IMR-90 (cell line): Measurements from ENCODE around the gene CDK5R1. TPM values are rescaled to one million over a fixed set of nuclear protein-coding genes. Genes with fewer than 3 reads are reported as not detected.

Experiments used
- ATAC-seq: fragments of 200-7000 bp; cut with Tn5 transposase; 2 replicates; pipeline ENCODE4 v1.9.1; 2020; ENCODE audit warnings: low read depth, mild to moderate bottlenecking, moderate library complexity
- BruUV-seq: library from RNA; stranded (reverse); fragments of 400-500 nt; replicated peaks from 2 replicates; lab custom pipeline; 2021; lab: Mats Ljungman, UMichigan
- CTCF ChIA-PET: fragments of 300-600 bp; formaldehyde crosslinking; extraction: SDS; loops from one replicate; lab custom pipeline; 2021; ENCODE audit warnings: antibody characterized with exemption; lab: Yijun Ruan, JAX
- POLR2A ChIA-PET: fragments of 300-600 bp; sonication (Branson Sonifier 250); formaldehyde crosslinking; loops from one replicate; lab custom pipeline; 2022; ENCODE audit warnings: antibody characterized with exemption; ENCODE audit not compliant: unreplicated experiment; lab: Charles Lee
- DNase-seq: peaks from one replicate; pipeline ENCODE4 v3.0.0; 2013
- H2AFZ ChIP-seq: replicated peaks from 2 replicates; pipeline ENCODE3; 2013; ENCODE audit warnings: low read length, mild to moderate bottlenecking; ENCODE audit not compliant: poor library complexity
- H2AK5ac ChIP-seq: 2 replicates; pipeline ENCODE4 v1.6.1; 2013; ENCODE audit warnings: low read depth, low read length, inconsistent platforms
- H2AK9ac ChIP-seq: replicated peaks from 2 replicates; pipeline ENCODE3; 2013; ENCODE audit warnings: mild to moderate bottlenecking, low read depth, low read length, moderate library complexity; ENCODE audit not compliant: poor library complexity
- H2BK120ac ChIP-seq: 2 replicates; pipeline ENCODE4 v1.6.1; 2013; ENCODE audit warnings: low read depth, low read length, inconsistent platforms
- H2BK15ac ChIP-seq: 3 replicates; pipeline ENCODE4 v1.6.1; 2013; ENCODE audit warnings: low read depth, low read length, inconsistent platforms
- H2BK20ac ChIP-seq: 2 replicates; pipeline ENCODE4 v1.6.1; 2013; ENCODE audit warnings: low read depth, mild to moderate bottlenecking, inconsistent platforms, low read length, moderate library complexity
- H2BK5ac ChIP-seq: 2 replicates; pipeline ENCODE4 v1.6.1; 2013; ENCODE audit warnings: mild to moderate bottlenecking, low read depth, low read length, inconsistent platforms; ENCODE audit not compliant: poor library complexity, severe bottlenecking
- H3K14ac ChIP-seq: replicated peaks from 2 replicates; pipeline ENCODE4 v1.6.1; 2013; ENCODE audit warnings: low read depth, low read length, inconsistent platforms
- H3K18ac ChIP-seq: 2 replicates; pipeline ENCODE4 v1.6.1; 2013; ENCODE audit warnings: low read depth, low read length, control low read depth
- H3K23ac ChIP-seq: 2 replicates; pipeline ENCODE4 v1.6.1; 2013; ENCODE audit warnings: low read depth, low read length, inconsistent platforms
- H3K27ac ChIP-seq: 2 replicates; pipeline ENCODE4 v1.5.1; 2013; ENCODE audit warnings: mild to moderate bottlenecking, control low read depth, low read length; ENCODE audit not compliant: insufficient read depth
- H3K27me3 ChIP-seq: 2 replicates; pipeline ENCODE4 v1.6.1; 2013; ENCODE audit warnings: low read length; ENCODE audit not compliant: control insufficient read depth, insufficient read depth
- H3K36me3 ChIP-seq: 2 replicates; pipeline ENCODE4 v1.6.1; 2013; ENCODE audit warnings: low read length, mixed read lengths; ENCODE audit not compliant: control insufficient read depth, insufficient read depth
- H3K4ac ChIP-seq: 2 replicates; pipeline ENCODE4 v1.6.1; 2013; ENCODE audit warnings: low read depth, low read length, inconsistent platforms
- H3K4me1 ChIP-seq: 2 replicates; pipeline ENCODE4 v1.6.1; 2013; ENCODE audit warnings: low read length, mixed read lengths; ENCODE audit not compliant: control insufficient read depth, insufficient read depth
- H3K4me2 ChIP-seq: 2 replicates; pipeline ENCODE4 v1.6.1; 2013; ENCODE audit warnings: low read depth, mild to moderate bottlenecking, control low read depth, low read length, moderate library complexity
- H3K4me3 ChIP-seq: 2 replicates; pipeline ENCODE4 v1.5.1; 2013; ENCODE audit warnings: low read depth, mild to moderate bottlenecking, control low read depth, low read length, moderate library complexity; ENCODE audit not compliant: insufficient read depth
- H3K56ac ChIP-seq: 2 replicates; pipeline ENCODE4 v1.6.1; 2013; ENCODE audit warnings: low read length, inconsistent platforms; ENCODE audit not compliant: insufficient read depth; ENCODE audit errors: extremely low read depth
- H3K79me1 ChIP-seq, 2 experiments: 2 replicates each; pipeline ENCODE4 v1.6.1; 2013; ENCODE audit warnings: low read length in 2 of 2, inconsistent platforms in 1 of 2, low read depth in 1 of 2
- H3K9ac ChIP-seq: 2 replicates; pipeline ENCODE4 v1.6.1; 2013; ENCODE audit warnings: low read depth, low read length, control low read depth
- H3K9me1 ChIP-seq: 2 replicates; pipeline ENCODE4 v1.6.1; 2013; ENCODE audit warnings: low read length, inconsistent platforms; ENCODE audit not compliant: insufficient read depth
- H3K9me3 ChIP-seq: 2 replicates; pipeline ENCODE4 v1.6.1; 2013; ENCODE audit warnings: low read length; ENCODE audit not compliant: control insufficient read depth, insufficient read depth
- H4K20me1 ChIP-seq: 2 replicates; pipeline ENCODE4 v1.6.1; 2013; ENCODE audit warnings: low read length, inconsistent platforms; ENCODE audit not compliant: insufficient read depth
- H4K5ac ChIP-seq: 2 replicates; pipeline ENCODE4 v1.6.1; 2013; ENCODE audit warnings: mild to moderate bottlenecking, low read depth, low read length, control low read depth
- H4K8ac ChIP-seq, 2 experiments: 2 replicates each; pipeline ENCODE4 v1.6.1; 2013; ENCODE audit warnings: low read depth in 2 of 2, low read length in 2 of 2, control low read depth in 1 of 2, inconsistent platforms in 1 of 2
- H4K91ac ChIP-seq: 2 replicates; pipeline ENCODE4 v1.6.1; 2013; ENCODE audit warnings: low read depth, low read length, inconsistent platforms; ENCODE audit not compliant: insufficient read depth
- BHLHE40 ChIP-seq: fragments of 150-350 bp; IDR thresholded peaks from 2 replicates; pipeline ENCODE4 v1.6.1; 2016; ENCODE audit warnings: mild to moderate bottlenecking, low read depth, low read length
- CEBPB ChIP-seq: IDR thresholded peaks from 2 replicates; pipeline ENCODE4 v1.6.1; 2012; ENCODE audit warnings: low read depth, low read length, improper control_type of control experiment
- CHD1 ChIP-seq: IDR thresholded peaks from 2 replicates; pipeline ENCODE4 v1.6.1; 2012; ENCODE audit warnings: low read depth, low read length, improper control_type of control experiment
- ELK1 ChIP-seq: fragments of 150-350 bp; IDR thresholded peaks from 2 replicates; pipeline ENCODE4 v1.6.1; 2016; ENCODE audit warnings: low read depth, mild to moderate bottlenecking, low read length, moderate library complexity, borderline replicate concordance
- FOS ChIP-seq: fragments of 150-350 bp; IDR thresholded peaks from 2 replicates; pipeline ENCODE4 v1.6.1; 2016; ENCODE audit warnings: low read depth, low read length
- MAFK ChIP-seq: IDR thresholded peaks from 2 replicates; pipeline ENCODE4 v1.6.1; 2012; ENCODE audit warnings: low read depth, low read length, improper control_type of control experiment
- MAZ ChIP-seq: IDR thresholded peaks from 2 replicates; pipeline ENCODE4 v1.6.1; 2012; ENCODE audit warnings: low read depth, mild to moderate bottlenecking, low read length, improper control_type of control experiment, moderate library complexity, borderline replicate concordance
- MXI1 ChIP-seq: IDR thresholded peaks from 2 replicates; pipeline ENCODE4 v1.6.1; 2012; ENCODE audit warnings: low read depth, mild to moderate bottlenecking, low read length, moderate library complexity, borderline replicate concordance
- NFE2L2 ChIP-seq: fragments of 150-350 bp; IDR thresholded peaks from 2 replicates; pipeline ENCODE4 v1.6.1; 2016; ENCODE audit warnings: low read depth, mild to moderate bottlenecking, low read length
- RAD21 ChIP-seq: IDR thresholded peaks from 2 replicates; pipeline ENCODE4 v1.6.1; 2012; ENCODE audit warnings: low read length, improper control_type of control experiment
- RCOR1 ChIP-seq: IDR thresholded peaks from 2 replicates; pipeline ENCODE4 v1.6.1; 2012; ENCODE audit warnings: mild to moderate bottlenecking, low read length, improper control_type of control experiment; ENCODE audit not compliant: insufficient replicate concordance
- RFX5 ChIP-seq: IDR thresholded peaks from 2 replicates; pipeline ENCODE4 v1.8.0; 2012; ENCODE audit warnings: low read depth, mild to moderate bottlenecking, low read length, moderate library complexity
- SMC3 ChIP-seq: fragments of 150-350 bp; IDR thresholded peaks from 2 replicates; pipeline ENCODE4 v1.6.1; 2016; ENCODE audit warnings: low read depth, mild to moderate bottlenecking, antibody characterized with exemption, low read length, moderate library complexity
- WGBS, 2 experiments: methylation state at CpG; one replicate each; pipeline versions ENCODE4 v1.1.5 to v1.1.7; 2013; ENCODE audit warnings: missing lambda C conversion rate in 2 of 2; ENCODE audit not compliant: insufficient read length in 1 of 2; ENCODE audit errors: extremely low coverage in 2 of 2; 5-methylcytosine and 5-hydroxymethylcytosine counted together
- dilution Hi-C: fragments of 300-500 bp; cut with HindIII; formaldehyde crosslinking; loops from one replicate; pipeline ENCODE4 v1.14.3; 2018; ENCODE audit warnings: low sequenced_read_pairs; ENCODE audit not compliant: unreplicated experiment
- in situ Hi-C: fragments of 300-500 bp; cut with MboI; formaldehyde crosslinking; loops from 3 replicates; pipeline ENCODE4 v1.14.3; 2019; ENCODE audit warnings: low sequenced_read_pairs, inconsistent platforms, mixed read lengths
- intact Hi-C: fragments of 100-400 bp; cut with micrococcal nuclease; formaldehyde crosslinking; loops from 2 replicates; pipeline ENCODE4 v1.10.0; 2022
- polyA plus RNA-seq, 3 experiments: library from polyadenylated mRNA; depleted of rRNA; stranded (reverse); fragments of >200 nt; gene quantifications; 2 replicates each; pipeline ENCODE4 v1.2.3, GENCODE V29; 2012; ENCODE audit warnings: low replicate concordance in 1 of 3
- total RNA-seq: library from RNA; depleted of rRNA; stranded (reverse); fragments of >200 nt; gene quantifications from 2 replicates; pipeline ENCODE4 v1.2.3, GENCODE V29; 2012
- TF ChIP-seq, protein P1 (sequence below): fragments of 150-350 bp; IDR thresholded peaks from 2 replicates; pipeline ENCODE4 v1.6.1; 2017; ENCODE audit warnings: mild to moderate bottlenecking, antibody characterized with exemption, low read length, low read depth

CDK5R1 gene
- total and polyA plus RNA-seq, 2 of the 4 experiments (the other 2 are of a cell fraction), result 0.36 to 0.74 TPM

DNA sequence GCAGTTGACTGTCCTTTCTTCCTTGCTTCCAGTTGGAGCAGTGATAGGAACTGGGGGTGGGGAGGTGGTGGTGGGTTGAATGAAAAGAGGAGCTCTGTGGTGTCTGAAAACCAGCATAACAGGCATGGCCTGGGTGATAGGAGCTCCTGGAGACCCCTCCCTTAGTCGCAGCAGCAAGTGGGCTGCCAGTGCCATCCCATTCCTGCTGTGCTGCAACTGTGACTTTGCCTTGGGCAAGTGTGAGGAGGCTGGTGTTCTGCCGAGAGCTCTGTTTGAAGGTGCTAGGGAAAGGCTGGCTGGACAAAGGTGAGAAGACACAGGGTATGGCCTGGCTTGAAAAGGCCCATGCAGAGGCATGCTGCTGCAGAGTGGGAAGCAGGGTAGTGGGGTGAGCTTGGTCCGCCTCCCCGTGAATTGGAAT, 2.7 kb upstream of the CDK5R1 start:
- Histone ChIP-seq H2BK20ac (no peak overlapping the region), H2BK120ac (no peak overlapping the region), H3K27ac (no peak overlapping the region), H3K18ac (no peak overlapping the region), H3K9ac (no peak overlapping the region), H3K27me3 (no peaks in the 10 kb centered on the region), H3K9me3 (no peaks in the 10 kb centered on the region), H4K20me1 (no peaks in the 10 kb centered on the region; the same call in 1 of the 2 replicates), H4K8ac (no peak overlapping the region), H3K23ac (no peak overlapping the region), H2AFZ (no peak overlapping the region), H3K4ac (no peak overlapping the region), H4K91ac (no peak overlapping the region), H3K4me3 (no peak overlapping the region), H2BK15ac (no peak overlapping the region), H3K56ac (no peak overlapping the region), H4K5ac (no peak overlapping the region), H3K14ac (no peak overlapping the region), H2AK5ac (no peak overlapping the region), H3K4me1 (peaks cover 5% of the 10 kb centered on the region; the same call in 1 of the 2 replicates), H3K9me1 (peaks cover 4% of the 10 kb centered on the region), H2AK9ac (no peak overlapping the region), H3K4me2 (no peak overlapping the region), H3K79me1 (peaks cover 0 to 6% of the 10 kb centered on the region in 2 experiments; a peak in 1 of 4 replicates), H2BK5ac (no peak overlapping the region), H3K36me3 (peaks cover 25% of the 10 kb centered on the region)
- CTCF ChIA-PET, result interaction anchor here (0.8 kb wide), 1 partner anchor 271 kb away, joined by 3 read pairs; no protein-coding TSS in a partner anchor
- in situ Hi-C loops (loop anchor here (25.0 kb wide), 1 partner anchor 278 kb away; no protein-coding TSS in a partner anchor), dilution Hi-C loops (no loop called here), intact Hi-C loops (no loop called here)
- WGBS, 2 experiments, result 73% methylated on average over 3 of the region's 4 CpGs; no CpG with 5 or more reads in 1 of the 2 experiments
- no peak for ATAC-seq
- BruUV-seq, result no TSS peak
- POLR2A ChIA-PET, result no interaction called here
- TF ChIP-seq MXI1 (no peak), MAFK (no peak), RCOR1 (no peak), CEBPB (no peak), SMC3 (no peak), RFX5 (no peak), FOS (no peak), MAZ (no peak), ELK1 (no peak), CHD1 (no peak), RAD21 (no peak), BHLHE40 (no peak), NFE2L2 (no peak)
- TF ChIP-seq, protein P1, sequence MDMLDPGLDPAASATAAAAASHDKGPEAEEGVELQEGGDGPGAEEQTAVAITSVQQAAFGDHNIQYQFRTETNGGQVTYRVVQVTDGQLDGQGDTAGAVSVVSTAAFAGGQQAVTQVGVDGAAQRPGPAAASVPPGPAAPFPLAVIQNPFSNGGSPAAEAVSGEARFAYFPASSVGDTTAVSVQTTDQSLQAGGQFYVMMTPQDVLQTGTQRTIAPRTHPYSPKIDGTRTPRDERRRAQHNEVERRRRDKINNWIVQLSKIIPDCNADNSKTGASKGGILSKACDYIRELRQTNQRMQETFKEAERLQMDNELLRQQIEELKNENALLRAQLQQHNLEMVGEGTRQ, result no peak
- DNase-seq, result no peak
